AML-193 (cell line): Measurements from ENCODE around the gene SLC39A11.
A peak's percentile ranks its signal among the peaks of the same experiment; 100 is the strongest.
"Not testable (repeated sequence)": the region's sequence is repeated elsewhere in the genome, so short reads cannot be mapped to it uniquely, and the experiment has no call there.

ENCODE experiments used
- DNase-seq, 2 experiments: peaks; one replicate each; lab custom pipeline; 2025; lab: John Stamatoyannopoulos, UW

SLC39A11 gene, protein sequence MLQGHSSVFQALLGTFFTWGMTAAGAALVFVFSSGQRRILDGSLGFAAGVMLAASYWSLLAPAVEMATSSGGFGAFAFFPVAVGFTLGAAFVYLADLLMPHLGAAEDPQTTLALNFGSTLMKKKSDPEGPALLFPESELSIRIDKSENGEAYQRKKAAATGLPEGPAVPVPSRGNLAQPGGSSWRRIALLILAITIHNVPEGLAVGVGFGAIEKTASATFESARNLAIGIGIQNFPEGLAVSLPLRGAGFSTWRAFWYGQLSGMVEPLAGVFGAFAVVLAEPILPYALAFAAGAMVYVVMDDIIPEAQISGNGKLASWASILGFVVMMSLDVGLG

DNA sequence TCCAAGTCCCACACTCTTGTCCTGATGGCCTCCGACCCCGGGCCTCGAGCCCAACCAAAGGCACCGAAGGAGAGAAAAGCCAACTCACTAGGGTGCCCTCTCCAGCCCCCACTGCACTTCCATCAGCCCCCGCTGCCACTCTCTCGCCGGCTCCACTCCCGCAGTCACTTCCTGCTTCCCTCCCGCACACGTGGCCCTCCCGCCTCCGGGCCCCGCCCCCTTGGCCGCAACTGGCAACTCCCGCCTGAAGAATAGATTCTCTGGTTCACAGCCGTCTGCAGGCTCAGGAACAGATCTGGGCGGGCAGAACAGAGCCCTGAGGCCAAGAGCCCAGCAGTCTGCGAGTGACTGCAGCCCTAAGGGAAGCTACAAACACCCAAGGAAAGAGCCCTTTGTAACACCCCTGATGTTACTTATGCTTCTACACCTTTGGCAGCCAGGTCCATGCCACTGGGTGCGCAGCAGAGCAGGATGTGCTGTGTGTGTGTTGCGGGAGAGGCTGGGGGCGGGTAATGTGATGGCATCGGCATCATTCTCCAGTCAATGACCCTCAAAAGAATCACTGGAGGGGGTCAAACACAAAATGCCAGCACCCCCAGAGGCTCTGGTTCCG is at the start of gene SLC39A11:
Gene SLC39A11 (minus strand): TSS at position 166 of the 613 bp plus-strand sequence. CDS start 3,924 bp downstream, outside the sequence.
- DNase-seq = peak; percentile 99

DNA sequence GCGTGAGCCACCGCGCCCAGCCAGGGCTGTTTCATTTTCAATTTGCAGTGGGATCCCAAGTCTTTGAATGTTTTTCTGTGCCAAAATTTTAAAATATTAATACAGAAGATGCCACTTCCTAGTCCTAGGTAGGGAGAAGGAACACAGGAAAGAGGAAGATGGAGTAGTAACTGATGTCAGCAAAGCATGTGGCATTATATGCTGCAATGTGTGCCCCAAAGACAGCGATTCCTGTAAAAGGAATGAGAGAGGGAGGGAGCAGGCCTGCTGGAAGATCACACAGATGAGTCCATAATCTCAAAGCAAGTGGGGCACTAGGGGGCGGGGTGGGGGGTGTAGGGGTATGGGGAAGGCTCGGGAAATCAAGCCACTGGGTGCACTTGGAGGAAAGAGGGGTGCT is 48.9 kb upstream of the SLC39A11 start:
- DNase-seq = peak; percentile 19 to 31

DNA sequence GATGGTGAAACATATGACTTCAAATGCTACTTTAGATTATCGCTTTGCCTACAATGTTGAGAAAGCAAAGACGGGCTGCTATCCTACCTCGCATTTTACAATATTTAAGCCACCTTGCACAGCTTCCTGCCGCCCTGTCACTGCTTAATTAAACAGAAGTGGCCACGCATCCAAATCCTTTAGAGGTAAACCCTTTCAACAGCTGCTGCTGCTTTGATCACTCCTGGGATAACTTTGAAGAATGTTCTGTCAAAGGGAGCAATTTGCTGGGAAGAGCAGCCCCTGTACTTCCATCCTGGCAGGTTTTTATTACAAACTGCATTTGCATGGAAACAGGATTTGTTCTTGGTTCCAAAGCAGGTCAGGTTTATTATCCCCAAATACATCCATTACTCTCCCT is 48.1 kb upstream of the SLC39A11 start:
- DNase-seq = no peak

DNA sequence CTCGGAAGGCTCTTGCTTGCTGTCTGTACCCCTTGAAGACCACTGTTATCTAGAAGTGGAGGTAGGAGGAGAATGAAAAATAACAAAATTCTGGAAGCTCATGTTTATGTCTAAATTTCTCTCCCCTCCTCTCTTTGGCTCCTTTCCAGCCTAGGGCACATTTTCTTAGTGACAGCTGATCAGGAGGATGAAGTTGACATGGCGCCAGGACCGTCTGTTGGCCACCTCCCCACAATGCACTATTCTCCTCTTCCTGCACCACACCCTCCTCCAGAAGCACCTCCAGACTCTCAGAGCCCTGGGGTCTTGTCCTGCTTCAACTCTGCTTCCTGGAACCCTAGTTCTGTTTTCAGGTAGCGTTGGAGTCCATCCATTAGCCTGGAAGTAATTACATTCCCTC is 46.8 kb upstream of the SLC39A11 start:
- no peak for DNase-seq

DNA sequence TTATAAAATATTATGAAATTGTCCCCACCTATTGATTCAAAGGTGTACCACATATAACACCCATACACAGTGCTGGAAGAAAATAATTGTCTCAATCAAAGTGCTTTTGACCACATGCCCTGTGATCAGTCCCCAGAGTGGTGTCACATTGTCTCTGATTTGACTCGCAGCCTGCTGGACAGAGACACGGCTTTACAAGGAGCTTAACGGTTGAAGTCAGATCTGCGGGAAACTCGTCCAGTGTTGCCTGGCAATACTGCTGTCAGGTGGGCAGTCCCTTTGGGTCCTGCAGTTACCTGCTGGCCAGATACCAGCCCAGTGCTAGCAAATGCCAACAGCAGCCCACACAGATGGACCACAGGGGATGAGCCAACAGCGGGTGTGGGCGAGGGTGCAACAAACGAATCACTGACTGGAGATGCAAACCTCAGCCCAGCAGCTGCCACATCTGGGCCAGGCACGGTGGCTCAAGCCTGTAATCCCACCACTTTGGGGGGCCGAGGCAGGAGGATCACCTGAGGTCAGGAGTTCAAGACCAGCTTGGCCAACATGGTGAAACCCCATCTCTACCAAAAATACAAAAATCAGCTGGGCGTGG is 46.2 kb upstream of the SLC39A11 start:
- no peak for DNase-seq

DNA sequence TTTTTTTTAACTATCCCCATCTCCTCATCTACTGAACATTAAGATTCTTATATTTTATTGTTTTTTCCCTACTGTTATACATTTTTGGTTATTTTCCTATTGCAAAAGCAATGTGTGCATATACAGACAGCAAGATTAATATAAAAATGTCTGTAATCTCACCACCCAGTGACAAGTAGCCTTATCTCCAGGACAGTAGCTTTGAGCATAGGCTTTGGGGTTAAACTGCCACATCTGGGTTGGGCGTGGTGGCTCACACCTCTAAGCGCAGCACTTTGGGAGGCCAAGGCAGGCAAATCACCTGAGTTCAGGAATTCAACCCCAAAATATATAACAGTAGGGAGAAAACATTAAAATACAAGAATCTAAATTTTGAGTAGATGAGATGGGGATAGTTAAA is 44.9 kb upstream of the SLC39A11 start:
- DNase-seq = no peak

DNA sequence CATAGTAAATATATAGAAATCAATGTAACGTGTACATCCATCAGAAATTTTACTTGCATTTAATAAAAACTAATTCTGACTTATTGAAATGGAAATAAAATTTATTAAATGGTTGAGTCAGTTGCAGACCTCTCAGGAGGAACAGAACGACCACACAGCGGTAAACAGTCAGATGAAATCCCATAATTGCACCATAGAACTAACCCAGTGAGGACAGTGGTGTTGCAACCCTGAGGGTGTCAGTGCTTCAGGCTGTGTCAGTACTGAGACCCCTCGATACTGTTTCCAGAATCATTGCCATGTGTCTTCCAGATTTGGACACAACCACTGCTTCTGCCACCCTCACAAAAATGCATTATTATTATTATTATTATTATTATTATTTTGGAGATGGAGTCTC is 43.3 kb upstream of the SLC39A11 start:
- peak; percentile 79 to 84 for DNase-seq

DNA sequence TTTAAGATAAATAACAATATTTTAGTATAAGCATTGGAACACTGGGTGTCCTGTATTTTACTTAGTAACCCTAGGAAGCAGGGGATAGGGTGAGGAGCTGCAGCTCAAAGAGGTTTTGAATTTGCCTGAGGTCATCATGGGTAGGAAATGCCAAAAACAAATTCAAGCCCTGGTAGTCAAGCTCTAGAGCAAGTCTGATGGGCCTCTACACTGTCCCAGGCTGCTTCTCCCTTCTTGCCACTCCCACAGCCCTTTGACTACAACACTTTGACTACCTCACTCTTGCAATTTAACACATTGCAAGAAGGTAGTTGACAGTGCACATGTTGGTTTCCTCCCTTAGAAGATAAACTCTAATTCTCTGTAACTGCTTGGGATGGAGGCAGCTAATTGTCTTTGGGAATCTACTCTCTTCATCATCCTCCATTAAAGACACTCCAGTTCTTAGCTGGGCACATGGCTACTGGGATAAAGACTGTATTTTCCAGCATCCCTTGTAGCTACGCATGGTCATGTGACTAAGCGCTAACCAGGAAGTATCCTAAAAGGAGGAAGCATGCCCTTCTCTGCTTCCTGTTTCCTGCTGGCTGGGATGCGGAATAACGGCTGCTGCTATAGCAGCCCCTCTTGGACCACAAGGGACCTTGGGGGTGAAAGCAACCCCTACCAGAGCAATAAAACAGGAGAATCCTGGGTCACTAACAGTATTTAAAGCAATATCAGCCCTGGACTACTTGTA is 41.6 kb upstream of the SLC39A11 start:
- DNase-seq = no peak

DNA sequence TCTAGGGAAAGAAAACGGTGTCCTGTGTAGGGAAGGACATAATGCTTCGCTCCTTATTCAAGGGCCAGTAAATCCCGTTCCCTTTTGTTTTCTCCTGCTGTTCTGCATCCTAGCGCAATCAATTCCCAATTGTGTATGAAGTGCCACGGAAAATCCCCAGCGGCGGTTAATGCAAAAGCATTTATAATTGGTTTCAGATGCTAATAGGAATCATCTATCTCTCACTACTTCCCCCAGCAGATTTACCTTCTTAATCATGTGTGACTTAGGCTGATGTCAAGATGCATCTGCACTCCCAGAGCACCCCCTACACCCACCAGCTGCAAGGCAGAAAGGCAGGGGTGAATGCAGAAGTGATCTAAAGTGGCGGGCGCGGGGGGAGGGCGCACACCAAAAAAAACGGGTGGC is 39.6 kb upstream of the SLC39A11 start:
- DNase-seq = no peak

DNA sequence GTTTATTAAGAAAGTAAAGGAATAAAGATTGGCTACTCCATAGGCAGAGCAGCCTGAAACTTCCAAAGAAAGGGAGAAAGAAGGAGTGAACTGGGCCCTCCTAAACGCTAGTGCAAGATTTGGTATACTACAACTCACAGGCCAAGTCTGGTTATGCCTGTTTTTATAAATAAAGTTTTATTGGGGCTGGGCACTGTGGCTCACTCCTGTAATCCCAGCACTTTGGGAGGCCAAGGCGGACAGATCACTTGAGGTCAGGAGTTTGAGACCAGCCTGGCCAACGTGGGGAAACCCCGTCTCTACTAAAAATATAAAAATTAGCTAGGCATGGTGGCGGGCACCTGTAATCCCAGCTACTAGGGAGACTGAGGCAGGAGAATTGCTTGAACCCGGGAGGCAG is 39.0 kb upstream of the SLC39A11 start:
- DNase-seq = not testable (repeated sequence)

DNA sequence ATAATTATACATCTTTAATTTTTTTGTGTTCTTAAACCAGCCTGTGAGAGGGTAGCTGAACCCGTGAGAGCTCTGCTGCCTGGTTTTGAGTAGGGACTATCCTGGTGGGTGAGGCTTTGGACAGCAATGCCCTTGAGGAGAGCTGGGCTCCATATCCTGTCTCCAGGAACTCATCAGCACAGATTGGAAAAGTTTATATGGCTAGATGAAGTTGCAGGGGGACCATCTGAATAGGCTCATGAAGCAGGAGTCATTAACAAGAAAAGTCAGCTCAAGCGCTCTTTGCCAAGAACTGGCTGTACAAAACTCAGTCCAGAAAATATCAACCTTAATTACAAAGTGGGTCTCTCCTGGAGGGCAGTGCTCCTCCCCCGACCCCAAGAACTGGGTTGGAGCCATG is 38.5 kb upstream of the SLC39A11 start:
- no peak for DNase-seq

DNA sequence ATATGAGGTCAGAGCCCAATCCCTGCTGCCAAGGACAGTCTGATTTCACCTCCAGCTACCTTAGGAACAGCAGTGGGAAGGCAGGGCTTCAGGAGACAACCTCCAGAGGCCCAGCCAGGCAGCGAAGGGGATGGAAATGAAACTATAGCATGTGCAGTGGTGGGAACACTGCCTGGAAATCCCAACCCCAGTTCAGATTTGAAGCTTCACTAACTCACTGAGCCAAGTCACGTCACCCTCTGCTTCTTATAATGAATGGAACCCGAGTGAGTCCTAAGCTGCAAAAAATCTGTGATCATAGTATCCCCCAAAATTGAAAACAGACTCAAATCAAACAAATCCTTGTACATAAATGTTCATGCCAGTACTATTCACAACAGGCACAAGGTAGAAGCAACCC is 36.0 kb upstream of the SLC39A11 start:
- DNase-seq = no peak

DNA sequence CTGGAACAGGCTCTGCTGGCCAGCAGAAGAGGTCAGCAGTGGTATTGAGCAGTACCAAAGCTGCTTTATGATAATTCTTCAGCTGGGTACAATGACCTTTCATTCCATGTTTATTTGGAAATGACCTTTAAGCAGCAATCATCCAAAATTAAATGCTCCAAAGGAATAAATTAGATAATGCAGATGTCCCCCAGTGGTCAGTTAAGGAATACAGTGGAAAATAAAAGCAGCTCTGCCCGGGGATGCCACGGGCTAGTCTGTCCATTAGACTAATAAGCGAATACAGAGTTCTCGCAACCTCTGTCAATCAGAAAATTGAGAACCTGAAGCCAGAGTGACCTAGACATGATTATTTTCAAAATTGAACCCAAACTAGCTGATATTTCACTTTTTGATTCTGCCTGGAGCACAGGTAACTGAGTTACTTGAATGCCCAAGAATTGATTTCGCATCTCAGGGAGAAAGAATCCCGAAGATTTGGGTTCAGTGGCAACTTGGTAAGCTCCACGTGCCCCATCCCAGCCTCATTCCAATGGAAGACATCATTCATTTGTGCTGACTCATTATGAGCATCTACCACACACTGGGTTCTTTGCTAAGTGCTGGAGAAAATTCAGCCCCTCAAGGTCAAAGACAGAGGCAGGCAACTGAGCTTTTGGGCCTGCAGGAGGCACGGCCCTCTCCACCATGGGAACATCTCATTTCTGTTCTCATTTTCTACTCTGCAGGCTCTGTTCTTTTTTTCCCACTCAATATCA is 34.4 kb upstream of the SLC39A11 start:
- no peak for DNase-seq

DNA sequence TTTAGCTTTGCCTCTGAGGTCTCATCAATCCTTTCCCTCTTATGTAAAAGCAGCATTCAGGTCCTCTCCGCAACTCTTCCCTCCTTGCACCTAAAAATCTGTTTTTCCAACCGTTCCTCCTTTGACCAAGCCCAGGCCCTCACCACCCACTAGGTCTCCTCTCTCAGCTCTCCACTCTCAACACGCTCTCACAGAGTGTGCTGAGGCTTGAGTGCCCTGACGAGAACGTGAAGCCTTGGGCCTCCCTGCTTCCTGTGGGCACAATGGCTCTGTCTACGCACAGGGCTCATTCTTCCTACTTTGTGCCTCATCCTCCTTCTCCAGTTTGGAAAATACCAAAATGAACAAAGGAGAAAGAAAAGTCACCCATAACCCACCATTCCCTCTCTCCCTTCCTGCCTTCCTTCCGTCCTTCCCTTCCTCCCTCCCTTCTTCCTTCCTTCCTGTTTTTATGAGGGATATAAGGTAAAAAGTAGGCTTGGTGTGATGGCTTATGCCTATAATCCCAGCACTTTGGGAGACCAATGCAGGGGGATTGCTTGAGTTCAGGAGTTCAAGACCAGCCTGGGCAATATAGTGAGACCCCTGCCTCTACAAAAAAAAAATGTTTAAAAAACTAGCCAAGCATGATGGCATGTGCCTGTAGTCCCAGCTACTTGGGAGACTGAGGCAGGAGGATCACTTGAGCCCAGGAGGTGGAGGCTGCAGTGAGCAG is 31.3 kb upstream of the SLC39A11 start:
- DNase-seq = no peak

DNA sequence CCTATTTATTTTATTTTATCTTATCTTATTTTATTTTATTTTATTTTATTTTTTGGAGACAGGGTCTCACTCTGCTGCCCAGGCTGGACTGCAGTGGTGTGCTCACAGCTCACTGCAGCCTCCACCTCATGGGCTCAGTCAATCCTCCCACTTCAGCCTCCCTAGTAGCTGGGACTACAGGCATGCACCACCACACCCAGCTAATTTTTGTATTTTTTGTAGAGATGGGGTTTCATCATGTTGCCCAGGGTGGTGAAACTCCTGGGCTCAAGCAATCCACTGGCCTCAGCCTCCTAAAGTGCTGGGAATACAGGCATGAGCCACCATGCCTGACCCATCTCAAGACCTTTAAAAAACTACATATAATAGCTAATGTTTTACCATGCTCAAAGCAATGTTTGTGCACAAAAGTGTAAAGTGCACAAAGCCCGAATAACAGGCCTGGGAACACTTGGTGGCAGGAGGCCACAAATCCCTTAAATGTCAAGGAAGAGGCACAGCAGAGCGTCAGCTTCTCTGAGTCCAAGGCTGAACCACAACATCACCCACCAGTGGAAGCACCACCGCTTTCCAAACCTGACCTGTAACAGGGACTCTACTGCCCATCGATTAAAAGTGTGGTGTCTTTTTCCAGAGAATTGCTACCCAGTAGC is 30.6 kb upstream of the SLC39A11 start:
- DNase-seq = no peak

DNA sequence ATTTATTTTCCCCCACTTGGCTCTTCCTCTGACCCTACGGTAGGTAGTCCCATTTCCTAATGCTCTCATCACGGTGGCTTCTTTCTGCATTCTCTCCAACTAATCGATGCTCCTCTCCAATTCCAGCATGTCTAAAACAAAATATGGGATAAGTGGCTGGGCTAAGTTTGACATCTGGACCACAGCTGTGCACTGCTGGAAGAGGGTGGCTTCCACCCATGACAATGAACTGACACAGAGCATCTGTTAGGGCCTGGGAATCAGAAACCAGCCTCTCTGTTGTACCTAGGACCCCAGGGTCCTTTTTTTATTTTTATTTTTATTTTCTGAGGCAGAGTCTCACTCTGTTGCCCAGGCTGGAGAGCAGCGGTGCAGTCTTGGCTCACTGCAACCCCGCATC is 29.0 kb upstream of the SLC39A11 start:
- no peak for DNase-seq

DNA sequence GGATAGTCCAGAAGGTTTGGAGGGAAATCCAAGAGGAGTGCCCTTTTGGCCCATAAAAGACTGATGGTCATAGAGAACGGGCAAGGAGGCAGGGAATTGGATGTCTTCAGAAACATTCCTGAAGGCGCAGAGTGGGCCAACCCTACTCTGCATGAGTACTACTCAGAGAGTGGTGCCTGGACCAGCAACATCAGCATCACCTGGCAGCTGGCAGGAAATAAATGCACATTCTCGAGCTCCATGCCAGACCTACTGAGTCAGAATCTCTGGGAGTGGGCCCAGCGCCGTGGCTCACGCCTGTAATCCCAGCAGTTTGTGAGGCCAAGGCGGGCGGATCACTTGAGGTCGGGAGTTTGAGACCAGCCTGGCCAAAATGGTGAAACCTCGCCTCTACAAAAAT is 27.1 kb upstream of the SLC39A11 start:
- no peak for DNase-seq

DNA sequence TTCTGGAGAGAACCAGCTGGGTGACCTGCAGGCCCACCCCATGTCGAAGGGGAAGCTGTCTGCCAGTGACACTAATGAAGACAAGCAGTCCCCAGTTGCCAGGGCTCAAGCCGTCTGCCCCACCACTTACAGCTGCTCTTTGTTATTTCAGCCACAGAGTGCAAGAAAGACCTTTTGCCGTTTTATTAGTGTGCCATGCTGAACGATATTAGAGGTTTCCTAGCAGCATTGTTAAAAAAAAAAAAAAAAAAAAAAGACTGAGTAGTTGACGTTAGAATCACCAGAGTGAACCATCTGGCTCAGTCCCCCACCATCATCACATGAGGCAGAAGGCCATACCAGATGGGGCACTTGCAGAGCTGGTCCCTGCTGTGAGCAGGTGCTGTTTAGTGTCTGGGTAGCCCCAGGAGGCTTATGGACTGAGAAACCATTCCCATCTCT is 26.5 kb upstream of the SLC39A11 start:
- DNase-seq = no peak

DNA sequence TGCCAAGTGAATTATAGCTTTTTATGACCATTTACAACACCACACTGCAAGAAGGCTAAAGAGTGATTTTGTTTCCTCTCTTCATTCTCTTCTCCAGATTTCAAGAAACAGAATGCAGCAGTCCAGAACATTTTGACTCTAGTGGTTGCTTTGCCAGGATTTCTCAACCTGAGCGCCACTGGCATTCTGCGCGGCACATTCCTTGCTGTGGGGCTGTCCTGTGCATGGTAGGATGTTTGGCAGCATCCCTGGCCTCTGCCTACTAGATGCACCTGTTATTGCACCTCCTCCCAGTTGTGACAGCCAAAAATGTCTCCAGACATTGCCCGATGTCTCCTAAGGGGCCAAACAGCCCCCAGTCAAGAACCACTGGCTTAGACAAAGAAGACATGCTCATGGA is 25.7 kb upstream of the SLC39A11 start:
- DNase-seq = no peak

DNA sequence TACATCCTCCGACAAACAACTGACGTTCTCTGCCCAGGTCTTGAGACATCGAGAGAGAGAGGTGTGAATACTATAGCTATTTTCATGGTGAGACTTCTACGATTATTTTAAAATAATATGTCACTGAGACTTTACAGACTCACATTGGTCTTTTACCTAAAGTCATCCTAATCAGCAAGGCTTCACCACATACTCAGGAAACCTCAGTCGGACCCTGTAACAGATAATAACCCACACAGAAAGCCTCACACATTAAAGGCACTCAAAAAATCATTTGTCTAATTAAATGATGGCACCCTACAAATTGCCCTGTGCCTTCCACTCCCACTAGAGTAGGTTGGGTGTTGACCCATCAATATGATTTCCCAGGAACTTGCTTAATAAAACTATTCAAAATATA is 19.8 kb upstream of the SLC39A11 start:
- DNase-seq = no peak

DNA sequence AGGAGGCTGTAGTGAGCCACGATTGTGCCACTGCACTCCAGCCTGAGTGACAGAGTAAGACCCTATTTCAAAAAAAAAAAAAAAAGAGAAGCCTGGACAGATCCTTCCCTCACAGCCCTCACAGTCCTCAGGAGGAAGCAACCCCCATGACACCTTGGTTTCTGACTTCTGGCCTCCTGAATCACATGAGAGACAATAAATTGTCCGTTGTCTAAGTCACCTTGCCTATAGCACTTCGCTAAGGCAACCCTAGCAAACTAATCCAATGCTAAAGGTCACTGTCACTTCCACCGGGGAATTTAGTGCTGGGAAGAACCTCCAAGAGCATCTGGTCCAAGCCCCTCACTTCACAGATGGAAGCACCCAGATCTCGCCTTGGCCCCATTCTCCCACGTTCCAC is 18.9 kb upstream of the SLC39A11 start:
- DNase-seq = no peak
